CD14-positive monocyte (primary cell): ENCODE data around the gene EYS. TPM values are rescaled to one million over a fixed set of nuclear protein-coding genes. Genes with fewer than 3 reads are reported as not detected.

ENCODE experiments used
- DNase-seq, 3 donors: peaks; one replicate each; pipeline ENCODE4 v3.0.0-alpha.2; 2011 to 2022
- H2AFZ ChIP-seq: 2 replicates; pipeline ENCODE4 v1.6.0; 2012; ENCODE audit warnings: mild to moderate bottlenecking, low read depth, low read length, inconsistent platforms; ENCODE audit not compliant: insufficient read depth, poor library complexity, severe bottlenecking
- H3K27ac ChIP-seq, 2 donors: 1 replicate in 1 of 2; 2 replicates in 1 of 2; pipeline ENCODE4 v1.5.1; 2012 to 2013; ENCODE audit warnings: low read length in 2 of 2, control low read depth in 1 of 2, inconsistent platforms in 1 of 2, low read depth in 1 of 2, mild to moderate bottlenecking in 1 of 2
- H3K27me3 ChIP-seq, 2 donors: one replicate each; pipeline versions ENCODE4 v1.6.0 to v1.6.1; 2011 to 2013; ENCODE audit warnings: low read length in 2 of 2; ENCODE audit not compliant: control insufficient read depth in 2 of 2, insufficient read depth in 2 of 2
- H3K36me3 ChIP-seq, 2 donors: replicated peaks in 1 of 2; 1 replicate in 1 of 2; 2 replicates in 1 of 2; pipeline versions ENCODE4 v1.5.1 to v1.6.1; 2012 to 2013; ENCODE audit warnings: low read length in 2 of 2, control low read depth in 1 of 2, inconsistent platforms in 1 of 2, mild to moderate bottlenecking in 1 of 2; ENCODE audit not compliant: insufficient read depth in 2 of 2, control insufficient read depth in 1 of 2
- H3K4me1 ChIP-seq, 2 donors: 1 replicate in 1 of 2; 2 replicates in 1 of 2; pipeline versions ENCODE4 v1.5.1 to v1.6.1; 2012 to 2013; ENCODE audit warnings: low read length in 2 of 2, control low read depth in 1 of 2, inconsistent platforms in 1 of 2, mild to moderate bottlenecking in 1 of 2, moderate library complexity in 1 of 2; ENCODE audit not compliant: insufficient read depth in 2 of 2, control insufficient read depth in 1 of 2
- H3K4me2 ChIP-seq: replicated peaks from 2 replicates; pipeline ENCODE3; 2012; ENCODE audit warnings: low read length, moderate library complexity, mild to moderate bottlenecking; ENCODE audit not compliant: poor library complexity, severe bottlenecking; ENCODE audit errors: extremely low read depth
- H3K4me3 ChIP-seq, 3 experiments: fragments of 200-600 bp in 1 of 3; sonication (generic) in 1 of 3; replicated peaks in 1 of 3; 1 replicate in 2 of 3; 2 replicates in 1 of 3; pipeline ENCODE4 v1.5.1; 2011 to 2013; ENCODE audit warnings: low read length in 3 of 3, mild to moderate bottlenecking in 3 of 3, control low read depth in 2 of 3, low read depth in 2 of 3, inconsistent platforms in 1 of 3, moderate library complexity in 1 of 3
- H3K79me2 ChIP-seq: 2 replicates; pipeline ENCODE4 v1.6.0; 2012; ENCODE audit warnings: mild to moderate bottlenecking, control low read depth, inconsistent platforms, low read length, moderate library complexity; ENCODE audit not compliant: insufficient read depth
- H3K9ac ChIP-seq: 2 replicates; pipeline ENCODE4 v1.6.0; 2017; ENCODE audit warnings: low read length, mild to moderate bottlenecking; ENCODE audit not compliant: insufficient read depth, poor library complexity, severe bottlenecking
- H3K9me3 ChIP-seq, 2 donors: replicated peaks in 1 of 2; 1 replicate in 1 of 2; 2 replicates in 1 of 2; pipeline versions ENCODE4 v1.5.1 to v1.6.1; 2012 to 2013; ENCODE audit warnings: low read length in 2 of 2, control low read depth in 1 of 2; ENCODE audit not compliant: control insufficient read depth in 1 of 2, insufficient read depth in 1 of 2
- H4K20me1 ChIP-seq: 2 replicates; pipeline ENCODE4 v1.6.0; 2012; ENCODE audit warnings: mild to moderate bottlenecking, low read length, control low read depth, moderate library complexity; ENCODE audit not compliant: insufficient read depth
- H3K27ac Mint-ChIP-seq, 7 donors: one replicate each; pipeline ENCODE4 v1.8.0; 2020; ENCODE audit warnings: mild to moderate bottlenecking in 7 of 7, mixed read lengths in 7 of 7, moderate library complexity in 6 of 7, inconsistent platforms in 2 of 7
- H3K27me3 Mint-ChIP-seq, 3 donors: one replicate each; pipeline ENCODE4 v1.8.0; 2021 to 2022; ENCODE audit warnings: low read depth in 3 of 3, mild to moderate bottlenecking in 3 of 3, mixed read lengths in 3 of 3, moderate library complexity in 3 of 3, inconsistent platforms in 1 of 3
- H3K36me3 Mint-ChIP-seq, 2 donors: one replicate each; pipeline ENCODE4 v1.8.0; 2020; ENCODE audit warnings: mixed read lengths in 2 of 2, inconsistent platforms in 1 of 2, mild to moderate bottlenecking in 1 of 2
- H3K4me1 Mint-ChIP-seq: one replicate; pipeline ENCODE4 v1.8.0; 2020; ENCODE audit warnings: mild to moderate bottlenecking, mixed read lengths
- H3K4me3 Mint-ChIP-seq, 2 donors: one replicate each; pipeline ENCODE4 v1.8.0; 2020; ENCODE audit warnings: mild to moderate bottlenecking in 2 of 2, mixed read lengths in 2 of 2, moderate library complexity in 1 of 2
- H3K9me3 Mint-ChIP-seq, 7 donors: one replicate each; pipeline ENCODE4 v1.8.0; 2020 to 2022; ENCODE audit warnings: mixed read lengths in 7 of 7, mild to moderate bottlenecking in 6 of 7, moderate library complexity in 6 of 7, inconsistent platforms in 2 of 7
- CTCF ChIP-seq: fragments of 200-600 bp; IDR thresholded peaks from one replicate; pipeline ENCODE4 v1.8.0; 2022; ENCODE audit warnings: antibody characterized with exemption, mild to moderate bottlenecking
- WGBS: methylation state at CpG from one replicate; pipeline ENCODE4 v1.1.5; 2013; ENCODE audit warnings: missing lambda C conversion rate; ENCODE audit not compliant: insufficient coverage; 5-methylcytosine and 5-hydroxymethylcytosine counted together
- intact Hi-C, 2 donors: fragments of 100-400 bp; cut with micrococcal nuclease; formaldehyde crosslinking; loops; one replicate each; pipeline versions ENCODE4 v1.15.0 to v1.15.1; 2023
- polyA plus RNA-seq, 3 donors: library from polyadenylated mRNA; depleted of rRNA in 1 of 3; unstranded in 2 of 3; stranded (reverse) in 1 of 3; fragments of 300-500 nt in 2 of 3; fragments of >200 nt in 1 of 3; fragmentation: Illumina TruSeq in 2 of 3; gene quantifications; 1 replicate in 2 of 3; 2 replicates in 1 of 3; pipeline ENCODE4 v1.2.3, GENCODE V29; 2012 to 2021

Gene EYS
- polyA plus RNA-seq, 3 donors, result 0.01 to 0.03 TPM; not detected in 1

- Histone ChIP-seq H3K9ac (no peak overlapping the region), H3K4me3 (no peak overlapping the region), H3K27me3 (no peaks in the 10 kb centered on the region), H3K36me3 (no peaks in the 10 kb centered on the region), H3K27ac (no peak overlapping the region), H4K20me1 (no peaks in the 10 kb centered on the region), H3K9me3 (peaks cover 0 to 3% of the 10 kb centered on the region in 2 donors), H2AFZ (no peak overlapping the region), H3K4me2 (no peak overlapping the region), H3K4me1 (no peaks in the 10 kb centered on the region), H3K79me2 (no peaks in the 10 kb centered on the region)
- Mint-ChIP-seq H3K4me3 (no peak overlapping the region), H3K27me3 (no peaks in the 10 kb centered on the region), H3K9me3 (peaks cover 0 to 6% (median 0%) of the 10 kb centered on the region in 7 donors), H3K4me1 (no peaks in the 10 kb centered on the region), H3K36me3 (no peaks in the 10 kb centered on the region), H3K27ac (no peak overlapping the region)
- no peak for DNase-seq
- intact Hi-C loops, result no loop called here
- no peak for TF ChIP-seq CTCF
- WGBS, result no CpG with 5 or more reads among the region's 1 CpG
Observed at GRCh38 chr6:64263778-64264177, 1443.2 kb downstream of the EYS start.

- H4K20me1 ChIP-seq, result no peaks in the 10 kb centered on the region
- H3K4me2 ChIP-seq, result no peak overlapping the region
- H2AFZ ChIP-seq, result no peak overlapping the region
- WGBS, result no CpG with 5 or more reads among the region's 4 CpGs
- TF ChIP-seq CTCF, result no peak
- Mint-ChIP-seq H3K4me1 (no peaks in the 10 kb centered on the region), H3K27me3 (no peaks in the 10 kb centered on the region), H3K36me3 (no peaks in the 10 kb centered on the region), H3K9me3 (peaks cover 0 to 6% (median 0%) of the 10 kb centered on the region in 7 donors), H3K27ac (no peak overlapping the region), H3K4me3 (no peak overlapping the region)
- H3K4me3 ChIP-seq, result no peak overlapping the region
- intact Hi-C loops, result no loop called here
- no peaks in the 10 kb centered on the region for H3K27me3 ChIP-seq
- no peaks in the 10 kb centered on the region for H3K4me1 ChIP-seq
- DNase-seq, result no peak
- H3K79me2 ChIP-seq, result no peaks in the 10 kb centered on the region
- peaks cover 0 to 1% of the 10 kb centered on the region in 2 donors for H3K9me3 ChIP-seq
- H3K9ac ChIP-seq, result no peak overlapping the region
- no peak overlapping the region for H3K27ac ChIP-seq
- H3K36me3 ChIP-seq, result no peaks in the 10 kb centered on the region
Observed at GRCh38 chr6:64259372-64259771, 1447.7 kb downstream of the EYS start.
